Measurements from ENCODE around the gene IL4I1.

IL4I1 gene

GRCh38 chr19:49887037-49887664 lies 9.5 kb downstream of the IL4I1 start:
- H3K4me3 ChIP-seq (ENCODE audit: low read length): no peak overlapping the region
- no peak for TF ChIP-seq CTCF (conservative IDR thresholded peaks at IDR 0.05; ENCODE audit: low read depth, low read length)
- no peak for DNase-seq (ENCODE audit: low read depth)

- H3K4me3 ChIP-seq (ENCODE audit: low read length): no peak overlapping the region
- no peak for TF ChIP-seq CTCF (conservative IDR thresholded peaks at IDR 0.05; ENCODE audit: low read depth, low read length)
- no peak for DNase-seq (ENCODE audit: low read depth)
These were observed 11.9 kb downstream of the IL4I1 start for GRCh38 chr19:49884760-49885159.

DNA sequence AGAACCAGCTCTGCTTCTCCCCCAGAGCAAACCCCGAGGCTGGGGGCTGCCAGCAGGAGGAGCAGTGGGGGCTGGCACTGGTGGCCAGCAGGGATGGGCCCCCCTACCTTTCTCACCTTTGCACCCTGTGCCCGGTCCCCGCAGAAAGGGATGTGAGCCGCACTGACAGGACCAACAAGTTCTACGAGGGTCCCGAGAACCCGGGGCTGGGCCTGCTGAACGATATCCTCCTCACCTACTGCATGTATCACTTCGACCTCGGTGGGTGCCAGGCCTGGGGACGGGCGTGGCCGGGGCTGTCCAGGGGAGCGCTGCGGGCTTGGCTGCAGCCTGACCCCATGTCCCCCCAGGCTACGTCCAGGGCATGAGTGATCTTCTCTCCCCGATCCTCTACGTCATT lies 12.6 kb downstream of the IL4I1 start:
- no peak overlapping the region for H3K4me3 ChIP-seq (ENCODE audit: low read length)
- TF ChIP-seq CTCF (conservative IDR thresholded peaks at IDR 0.05; ENCODE audit: low read depth, low read length): no peak
- no peak for DNase-seq (ENCODE audit: low read depth)

- no peak overlapping the region for H3K4me3 ChIP-seq (ENCODE audit: low read length)
- no peak for DNase-seq (ENCODE audit: low read depth)
- TF ChIP-seq CTCF (conservative IDR thresholded peaks at IDR 0.05; ENCODE audit: low read depth, low read length): no peak
These were observed 13.6 kb downstream of the IL4I1 start for GRCh38 chr19:49883094-49883493.

- no peak for TF ChIP-seq CTCF (conservative IDR thresholded peaks at IDR 0.05; ENCODE audit: low read depth, low read length)
- no peak overlapping the region for H3K4me3 ChIP-seq (ENCODE audit: low read length)
- DNase-seq (ENCODE audit: low read depth): no peak
These were observed 14.0 kb downstream of the IL4I1 start for GRCh38 chr19:49882643-49883042.

DNA sequence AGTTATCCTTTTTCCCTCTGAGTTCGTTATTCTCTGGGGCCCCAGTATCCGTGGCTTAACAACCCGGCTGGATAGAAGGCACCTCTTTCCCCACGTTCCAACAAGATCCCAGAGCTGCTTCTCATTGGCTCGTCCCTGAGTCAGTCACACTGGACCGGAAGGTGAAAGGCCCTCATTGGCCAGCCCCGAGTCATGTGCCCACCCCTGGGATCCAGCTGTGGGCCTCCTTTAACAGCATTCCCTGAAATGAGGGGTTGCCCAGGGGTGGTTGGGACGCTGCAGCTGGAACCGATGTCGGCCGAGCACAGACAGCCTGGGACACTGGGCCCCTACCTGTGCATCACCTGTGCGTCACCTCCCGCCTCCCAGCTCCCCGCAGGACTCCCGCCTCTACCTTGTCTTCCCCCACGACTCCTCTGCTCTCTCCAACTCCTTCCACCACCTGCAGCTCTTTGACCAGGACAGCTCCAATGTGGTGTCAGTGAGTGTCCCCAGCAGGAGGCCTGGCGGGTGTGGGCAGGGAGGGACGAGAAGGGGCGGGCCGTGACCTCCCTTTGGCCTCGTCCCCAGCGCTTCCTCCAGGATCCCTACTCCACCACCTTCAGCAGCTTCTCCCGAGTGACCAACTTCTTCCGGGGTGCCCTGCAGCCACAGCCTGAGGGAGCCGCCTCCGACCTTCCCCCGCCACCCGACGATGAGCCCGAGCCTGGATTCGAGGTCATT lies 14.9 kb downstream of the IL4I1 start:
- no peak for DNase-seq (ENCODE audit: low read depth)
- H3K4me3 ChIP-seq (ENCODE audit: low read length): no peak overlapping the region
- TF ChIP-seq CTCF (conservative IDR thresholded peaks at IDR 0.05; ENCODE audit: low read depth, low read length): no peak

- no peak overlapping the region for H3K4me3 ChIP-seq (ENCODE audit: low read length)
- TF ChIP-seq CTCF (conservative IDR thresholded peaks at IDR 0.05; ENCODE audit: low read depth, low read length): no peak
- no peak for DNase-seq (ENCODE audit: low read depth)
These were observed 15.5 kb downstream of the IL4I1 start for GRCh38 chr19:49881186-49881585.
